Keratinocyte (primary cell): ENCODE measurements around the gene TBK1. TPM values are rescaled to one million over a fixed set of nuclear protein-coding genes. Genes with fewer than 3 reads are reported as not detected.

Experiments
- DNase-seq: peaks from one replicate; pipeline ENCODE4 v3.0.0-alpha.2; 2011; ENCODE audit warnings: low read depth, missing footprints, low spot score
- FAIRE-seq: peaks from 2 replicates; lab custom pipeline; 2011; peaks lifted over from hg19 to GRCh38; lab: Jason Lieb, UNC
- H2AFZ ChIP-seq: 2 replicates; pipeline ENCODE4 v1.6.0; 2012; ENCODE audit warnings: low read length, control low read depth, inconsistent platforms; ENCODE audit not compliant: control insufficient read depth
- H3K27ac ChIP-seq: 2 replicates; pipeline ENCODE4 v1.5.1; 2011; ENCODE audit warnings: low read length; ENCODE audit not compliant: control insufficient read depth, insufficient read depth
- H3K27me3 ChIP-seq: 3 replicates; pipeline ENCODE4 v1.6.0; 2011; ENCODE audit warnings: low read length; ENCODE audit not compliant: control insufficient read depth, insufficient read depth; ENCODE audit errors: extremely low read depth
- H3K36me3 ChIP-seq, 2 experiments: 2 replicates in 1 of 2; 3 replicates in 1 of 2; pipeline ENCODE4 v1.5.1; 2011; ENCODE audit warnings: low read length in 2 of 2, mild to moderate bottlenecking in 1 of 2; ENCODE audit not compliant: control insufficient read depth in 2 of 2, insufficient read depth in 2 of 2; ENCODE audit errors: extremely low read depth in 1 of 2
- H3K4me1 ChIP-seq: 3 replicates; pipeline ENCODE4 v1.5.1; 2011; ENCODE audit warnings: low read length; ENCODE audit not compliant: control insufficient read depth, insufficient read depth; ENCODE audit errors: extremely low read depth
- H3K4me2 ChIP-seq: 3 replicates; pipeline ENCODE4 v1.6.0; 2011; ENCODE audit warnings: low read depth, low read length; ENCODE audit not compliant: control insufficient read depth, insufficient read depth; ENCODE audit errors: extremely low read depth
- H3K4me3 ChIP-seq, 3 experiments: fragments of 200-600 bp in 1 of 3; sonication (generic) in 1 of 3; 2 replicates in 2 of 3; 3 replicates in 1 of 3; pipeline ENCODE4 v1.5.1; 2011 to 2016; ENCODE audit warnings: low read length in 3 of 3, mild to moderate bottlenecking in 3 of 3, control low read depth in 2 of 3, inconsistent platforms in 1 of 3, low read depth in 1 of 3, mixed read lengths in 1 of 3, mixed run types in 1 of 3, moderate library complexity in 1 of 3; ENCODE audit not compliant: control insufficient read depth in 2 of 3, insufficient read depth in 2 of 3; ENCODE audit errors: extremely low read depth in 1 of 3
- H3K79me2 ChIP-seq: 2 replicates; pipeline ENCODE4 v1.6.0; 2012; ENCODE audit warnings: low read length; ENCODE audit not compliant: control insufficient read depth, insufficient read depth
- H3K9ac ChIP-seq: 3 replicates; pipeline ENCODE4 v1.6.0; 2011; ENCODE audit warnings: low read length; ENCODE audit not compliant: control insufficient read depth, insufficient read depth; ENCODE audit errors: extremely low read depth
- H3K9me1 ChIP-seq: 3 replicates; pipeline ENCODE4 v1.6.0; 2011; ENCODE audit warnings: low read length; ENCODE audit not compliant: control insufficient read depth, insufficient read depth; ENCODE audit errors: extremely low read depth
- H3K9me3 ChIP-seq: 2 replicates; pipeline ENCODE4 v1.5.1; 2012; ENCODE audit warnings: low read depth, low read length; ENCODE audit not compliant: control insufficient read depth
- H4K20me1 ChIP-seq: 3 replicates; pipeline ENCODE4 v1.6.0; 2011; ENCODE audit warnings: low read length; ENCODE audit not compliant: control insufficient read depth, insufficient read depth; ENCODE audit errors: extremely low read depth
- CTCF ChIP-seq, 3 experiments: IDR thresholded peaks in 1 of 3; conservative IDR thresholded peaks in 1 of 3; optimal IDR thresholded peaks in 1 of 3; 2 replicates in 2 of 3; 3 replicates in 1 of 3; pipeline versions ENCODE3 to v1.5.1; 2011; ENCODE audit warnings: low read length in 3 of 3, mild to moderate bottlenecking in 3 of 3, moderate library complexity in 2 of 3, control low read depth in 1 of 3, inconsistent platforms in 1 of 3; ENCODE audit not compliant: insufficient read depth in 2 of 3; ENCODE audit errors: extremely low read depth in 1 of 3
- EZH2 ChIP-seq: IDR thresholded peaks from one replicate; pipeline ENCODE4 v1.6.1; 2012; ENCODE audit warnings: inconsistent platforms, mild to moderate bottlenecking, low read length, moderate library complexity
- dilution Hi-C: fragments of 300-500 bp; cut with MboI; formaldehyde crosslinking; loops from one replicate; pipeline ENCODE4 v1.7.0; 2020; ENCODE audit warnings: low sequenced_read_pairs; ENCODE audit not compliant: extremely low pct_ligation_motif_present
- polyA plus RNA-seq, 5 experiments: library from polyadenylated mRNA; depleted of rRNA in 3 of 5; stranded (reverse) in 3 of 5; stranded (forward) in 1 of 5; unstranded in 1 of 5; fragments of >200 nt; gene quantifications; 1 replicate in 1 of 5; 2 replicates in 3 of 5; 3 replicates in 1 of 5; pipeline versions ENCODE4 v1.2.1 to v1.2.3, GENCODE V29; 2011 to 2012; ENCODE audit warnings: missing spikeins in 2 of 5, low read depth in 1 of 5, low replicate concordance in 1 of 5

The TBK1 gene
- polyA plus RNA-seq, 1 donor (not counting 4 experiments of a cell fraction or from before 2014, with no cell fraction given) = 19.1 TPM

- Histone ChIP-seq H3K4me1 (peaks cover 4% of the 10 kb centered on the region), H3K36me3 (no peaks in the 10 kb centered on the region), H3K27ac (no peak overlapping the region), H3K9ac (no peak overlapping the region), H3K9me3 (no peaks in the 10 kb centered on the region), H2AFZ (no peak overlapping the region), H3K4me3 (no peak overlapping the region), H3K79me2 (no peaks in the 10 kb centered on the region), H4K20me1 (no peaks in the 10 kb centered on the region), H3K4me2 (no peak overlapping the region), H3K9me1 (no peaks in the 10 kb centered on the region), H3K27me3 (no peaks in the 10 kb centered on the region)
- TF ChIP-seq CTCF (optimal IDR thresholded peaks at IDR 0.05 in 1 of 3, IDR thresholded peaks at IDR 0.05 in 1 of 3, conservative IDR thresholded peaks at IDR 0.05 in 1 of 3; ENCODE audit: extremely low read depth in 1 of 3, insufficient read depth in 2 of 3, low read length in 3 of 3) (no peak), EZH2 (no peak)
- FAIRE-seq = no peak
- dilution Hi-C loops = no loop called here
- no peak for DNase-seq
Measured at GRCh38 chr12:64518396-64518795, 66.5 kb downstream of the TBK1 start.

GRCh38 chr12:64521833-64522232 lies 69.9 kb downstream of the TBK1 start:
- Histone ChIP-seq H3K9me1 (no peaks in the 10 kb centered on the region), H3K4me1 (peaks cover 4% of the 10 kb centered on the region), H3K9ac (no peak overlapping the region), H2AFZ (no peak overlapping the region), H3K27ac (no peak overlapping the region), H3K9me3 (no peaks in the 10 kb centered on the region), H4K20me1 (no peaks in the 10 kb centered on the region), H3K27me3 (no peaks in the 10 kb centered on the region), H3K4me2 (no peak overlapping the region), H3K79me2 (no peaks in the 10 kb centered on the region), H3K4me3 (no peak overlapping the region), H3K36me3 (no peaks in the 10 kb centered on the region)
- TF ChIP-seq CTCF (optimal IDR thresholded peaks at IDR 0.05 in 1 of 3, IDR thresholded peaks at IDR 0.05 in 1 of 3, conservative IDR thresholded peaks at IDR 0.05 in 1 of 3; ENCODE audit: extremely low read depth in 1 of 3, insufficient read depth in 2 of 3, low read length in 3 of 3) (no peak), EZH2 (no peak)
- dilution Hi-C loops = loop anchor here (5.0 kb wide), 1 partner anchor 65 kb away; no protein-coding TSS in a partner anchor
- FAIRE-seq (no peak), DNase-seq (no peak)
